ENCODE measurements around the gene TRPM2.
A peak's percentile ranks its signal among the peaks of the same experiment; 100 is the strongest.

The TRPM2 gene

DNA sequence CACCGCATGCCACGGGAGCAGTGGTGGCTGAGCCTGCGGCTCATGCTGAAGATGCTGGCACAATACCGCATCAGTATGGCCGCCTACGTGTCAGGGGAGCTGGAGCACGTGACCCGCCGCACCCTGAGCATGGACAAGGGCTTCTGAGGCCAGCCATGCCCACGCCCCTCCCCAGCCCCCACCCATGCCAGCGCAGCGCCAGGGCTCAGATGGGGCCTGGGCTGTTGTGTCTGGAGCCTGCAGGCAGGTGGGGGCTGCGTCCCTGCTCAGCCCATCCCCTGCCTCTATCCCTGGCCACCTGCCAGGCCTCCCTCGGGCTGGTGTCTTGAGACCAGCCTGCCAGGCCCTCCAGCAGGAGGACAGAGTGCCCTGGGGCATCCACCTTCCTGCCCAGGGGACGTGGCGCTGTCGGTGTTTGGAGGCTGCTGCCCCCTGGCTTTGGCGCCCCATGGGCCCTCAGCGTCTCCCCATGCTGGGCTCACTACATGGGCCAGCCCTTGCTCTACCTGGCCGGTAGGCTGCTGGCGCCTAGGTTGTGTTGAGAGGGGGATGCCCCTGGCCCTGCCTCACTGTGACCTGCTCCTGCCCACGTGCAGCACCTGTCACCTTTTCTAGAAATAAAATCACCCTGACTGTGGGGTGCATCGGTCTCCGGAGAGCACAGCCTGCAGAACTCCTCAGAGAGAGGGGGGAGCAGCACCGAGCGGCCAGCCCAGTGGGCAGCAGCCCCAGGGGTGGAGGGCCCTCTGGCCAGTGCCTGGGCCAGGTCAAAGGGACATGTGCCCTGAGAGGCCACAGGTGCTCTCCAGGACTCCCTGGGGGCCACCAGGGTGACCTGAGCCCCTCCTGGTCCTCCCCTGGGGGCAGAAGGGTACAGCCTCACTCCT, 26.5 kb upstream of the TRPM2 start:
- peak; percentile 28 for DNase-seq (ENCODE audit: low read depth)
- no peak overlapping the region for H3K4me3 ChIP-seq (ENCODE audit: low read depth, low read length)
- TF ChIP-seq MYC (IDR thresholded peaks at IDR 0.05; ENCODE audit: low read depth, low read length): no peak
- TF ChIP-seq, protein P1, sequence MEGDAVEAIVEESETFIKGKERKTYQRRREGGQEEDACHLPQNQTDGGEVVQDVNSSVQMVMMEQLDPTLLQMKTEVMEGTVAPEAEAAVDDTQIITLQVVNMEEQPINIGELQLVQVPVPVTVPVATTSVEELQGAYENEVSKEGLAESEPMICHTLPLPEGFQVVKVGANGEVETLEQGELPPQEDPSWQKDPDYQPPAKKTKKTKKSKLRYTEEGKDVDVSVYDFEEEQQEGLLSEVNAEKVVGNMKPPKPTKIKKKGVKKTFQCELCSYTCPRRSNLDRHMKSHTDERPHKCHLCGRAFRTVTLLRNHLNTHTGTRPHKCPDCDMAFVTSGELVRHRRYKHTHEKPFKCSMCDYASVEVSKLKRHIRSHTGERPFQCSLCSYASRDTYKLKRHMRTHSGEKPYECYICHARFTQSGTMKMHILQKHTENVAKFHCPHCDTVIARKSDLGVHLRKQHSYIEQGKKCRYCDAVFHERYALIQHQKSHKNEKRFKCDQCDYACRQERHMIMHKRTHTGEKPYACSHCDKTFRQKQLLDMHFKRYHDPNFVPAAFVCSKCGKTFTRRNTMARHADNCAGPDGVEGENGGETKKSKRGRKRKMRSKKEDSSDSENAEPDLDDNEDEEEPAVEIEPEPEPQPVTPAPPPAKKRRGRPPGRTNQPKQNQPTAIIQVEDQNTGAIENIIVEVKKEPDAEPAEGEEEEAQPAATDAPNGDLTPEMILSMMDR (IDR thresholded peaks at IDR 0.05; ENCODE audit: low read depth, low read length): no peak
- TF ChIP-seq POLR2A (IDR thresholded peaks at IDR 0.05; ENCODE audit: extremely low read depth, insufficient read length): no peak
- TF ChIP-seq, protein P2, sequence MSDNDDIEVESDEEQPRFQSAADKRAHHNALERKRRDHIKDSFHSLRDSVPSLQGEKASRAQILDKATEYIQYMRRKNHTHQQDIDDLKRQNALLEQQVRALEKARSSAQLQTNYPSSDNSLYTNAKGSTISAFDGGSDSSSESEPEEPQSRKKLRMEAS (IDR thresholded peaks at IDR 0.05; ENCODE audit: low read depth, low read length): no peak

DNA sequence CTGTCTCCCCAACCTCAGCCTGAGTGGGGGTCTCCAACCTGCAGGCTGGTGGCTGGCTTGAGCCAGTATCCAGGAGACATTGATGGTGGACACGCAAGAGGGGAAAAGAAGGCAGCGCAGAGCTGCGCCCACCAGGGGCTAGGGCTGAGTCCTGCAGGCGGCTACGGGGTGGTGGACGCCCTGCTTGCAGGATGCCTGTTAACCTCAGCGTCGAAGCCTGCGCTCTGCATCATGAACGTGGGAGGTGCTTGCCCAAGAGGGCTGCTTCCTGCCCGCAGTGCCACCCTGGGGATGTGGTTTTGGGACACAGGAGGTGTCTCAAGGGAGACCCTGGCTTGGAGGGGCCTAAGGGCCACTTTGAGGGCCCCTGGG, 25.8 kb upstream of the TRPM2 start:
- H3K4me3 ChIP-seq (ENCODE audit: low read depth, low read length): no peak overlapping the region
- no peak for TF ChIP-seq POLR2A (IDR thresholded peaks at IDR 0.05; ENCODE audit: extremely low read depth, insufficient read length)
- TF ChIP-seq, protein P1 (IDR thresholded peaks at IDR 0.05; ENCODE audit: low read depth, low read length): peak; percentile 50
- peak; percentile 39; the same call in 1 of the 2 replicates for TF ChIP-seq MYC (IDR thresholded peaks at IDR 0.05; ENCODE audit: low read depth, low read length)
- TF ChIP-seq, protein P2 (IDR thresholded peaks at IDR 0.05; ENCODE audit: low read depth, low read length): peak; percentile 26; the same call in 1 of the 2 replicates
- peak; percentile 96 for DNase-seq (ENCODE audit: low read depth)

DNA sequence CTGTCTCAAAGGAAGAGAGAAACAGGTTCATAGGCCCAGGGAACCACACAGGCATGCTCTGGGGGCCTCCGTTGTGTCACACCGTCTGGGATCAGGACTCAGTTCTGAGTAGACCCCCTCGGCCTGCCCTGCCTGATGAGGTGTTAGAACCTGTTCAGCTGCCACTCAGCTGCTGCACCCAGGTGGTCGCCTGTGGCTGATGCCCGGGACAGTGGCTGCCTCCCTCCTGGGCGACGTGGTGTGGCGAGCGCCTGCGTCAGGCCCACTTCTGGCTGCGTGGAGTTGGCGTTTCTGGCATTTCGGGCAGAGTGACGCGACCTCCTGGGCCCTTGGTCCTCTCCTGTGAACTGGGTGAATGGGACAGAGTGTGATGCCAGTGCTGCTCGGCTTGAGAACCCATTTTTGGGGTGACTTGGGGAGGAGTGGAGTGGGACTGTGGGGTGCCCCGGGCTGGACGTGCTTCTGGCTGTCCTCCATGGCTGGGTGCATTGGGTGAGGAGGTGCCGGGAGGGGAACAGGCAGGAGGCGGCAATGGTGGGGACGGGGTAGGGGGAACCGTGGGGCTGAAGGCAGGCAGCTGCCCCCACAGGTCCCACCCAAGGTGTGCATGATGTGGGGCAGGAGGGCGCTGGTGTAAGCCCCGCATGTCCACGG, 25.1 kb upstream of the TRPM2 start:
- DNase-seq (ENCODE audit: low read depth): no peak
- no peak overlapping the region for H3K4me3 ChIP-seq (ENCODE audit: low read depth, low read length)
- TF ChIP-seq, protein P1 (IDR thresholded peaks at IDR 0.05; ENCODE audit: low read depth, low read length): no peak
- TF ChIP-seq POLR2A (IDR thresholded peaks at IDR 0.05; ENCODE audit: extremely low read depth, insufficient read length): peak; percentile 22
- TF ChIP-seq, protein P2 (IDR thresholded peaks at IDR 0.05; ENCODE audit: low read depth, low read length): no peak

DNA sequence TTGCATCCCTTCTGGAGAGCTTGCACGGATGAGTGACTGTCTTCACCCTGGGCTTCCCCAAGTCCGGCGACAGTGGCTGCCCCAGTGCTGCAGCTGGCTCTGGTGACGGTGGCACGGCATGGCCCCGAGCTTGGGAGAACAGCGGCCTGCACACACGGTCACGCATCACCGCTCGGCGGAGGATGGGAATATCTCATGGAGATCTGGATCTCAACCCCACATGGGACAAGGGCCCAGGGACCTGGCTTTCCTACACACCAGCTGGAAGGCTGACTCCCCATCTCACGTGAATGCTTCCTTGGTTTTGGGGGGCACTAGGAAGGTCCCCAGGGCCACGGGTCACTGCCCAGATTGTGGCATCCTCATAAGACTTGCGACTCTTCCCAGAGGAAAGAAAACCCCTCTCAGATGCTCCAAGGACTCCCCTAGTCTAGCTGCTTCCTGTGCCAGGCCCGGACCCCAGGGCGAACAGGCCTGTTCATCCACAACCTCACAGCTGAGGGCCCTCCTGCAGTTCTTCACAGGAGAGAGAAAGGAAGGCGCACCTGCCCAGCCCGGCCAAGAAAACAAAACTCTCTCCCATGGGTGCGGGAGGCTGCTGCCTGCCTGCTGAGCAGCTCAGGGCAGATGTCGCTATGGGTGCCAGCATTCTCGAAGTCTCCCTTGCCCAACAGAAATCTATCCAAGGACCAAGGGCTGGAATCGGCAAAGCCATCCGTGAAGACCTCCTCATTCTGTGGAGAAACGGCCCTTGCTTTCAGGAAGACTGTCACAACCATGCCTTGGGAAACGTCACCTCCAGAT, 24.1 kb upstream of the TRPM2 start:
- no peak overlapping the region for H3K4me3 ChIP-seq (ENCODE audit: low read depth, low read length)
- TF ChIP-seq, protein P1 (IDR thresholded peaks at IDR 0.05; ENCODE audit: low read depth, low read length): no peak
- TF ChIP-seq POLR2A (IDR thresholded peaks at IDR 0.05; ENCODE audit: extremely low read depth, insufficient read length) (no peak), MYC (IDR thresholded peaks at IDR 0.05; ENCODE audit: low read depth, low read length) (no peak)
- TF ChIP-seq, protein P2 (IDR thresholded peaks at IDR 0.05; ENCODE audit: low read depth, low read length): no peak
- no peak for DNase-seq (ENCODE audit: low read depth)

DNA sequence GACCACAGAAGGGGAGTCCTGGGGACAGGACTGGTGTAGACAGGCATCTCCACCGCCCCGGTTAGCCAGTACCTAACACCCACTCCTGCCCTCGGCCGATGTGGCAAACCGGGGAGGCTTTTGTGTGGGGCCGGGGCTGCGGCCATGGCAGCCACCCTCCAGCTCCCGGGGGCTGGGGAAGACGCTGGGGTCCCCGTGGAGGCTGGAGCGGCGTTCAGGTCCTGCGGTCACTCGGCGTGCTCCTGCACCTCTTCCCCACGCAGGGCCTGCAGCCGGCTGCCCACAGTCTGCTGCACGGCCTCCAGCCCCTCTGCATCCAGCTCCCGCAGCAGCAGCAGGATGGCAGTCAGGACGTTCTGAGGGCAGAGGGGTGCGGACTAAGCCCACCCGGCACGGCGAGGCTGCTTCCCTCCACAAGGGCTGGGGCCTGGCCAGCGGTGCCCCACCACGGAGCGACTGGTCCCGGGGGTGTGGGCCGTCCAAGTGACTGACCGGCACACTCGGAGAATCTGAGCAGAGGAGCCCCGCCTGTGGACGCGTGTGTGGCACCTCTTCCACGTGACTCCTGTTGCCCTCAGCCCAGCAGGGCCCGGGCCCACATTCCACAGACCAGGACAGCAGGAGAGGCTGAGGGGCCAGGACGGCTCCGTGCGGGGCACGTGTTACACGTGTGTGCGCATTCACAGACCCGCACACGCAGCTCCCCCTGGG, 23.3 kb upstream of the TRPM2 start:
- H3K4me3 ChIP-seq (ENCODE audit: low read depth, low read length): no peak overlapping the region
- no peak for DNase-seq (ENCODE audit: low read depth)
- TF ChIP-seq MYC (IDR thresholded peaks at IDR 0.05; ENCODE audit: low read depth, low read length) (no peak), POLR2A (IDR thresholded peaks at IDR 0.05; ENCODE audit: extremely low read depth, insufficient read length) (no peak)
- TF ChIP-seq, protein P2 (IDR thresholded peaks at IDR 0.05; ENCODE audit: low read depth, low read length): no peak
- TF ChIP-seq, protein P1 (IDR thresholded peaks at IDR 0.05; ENCODE audit: low read depth, low read length): no peak

Data from NB4 (cell line).